ENCODE data around the gene LANCL1. TPM values are rescaled to one million over a fixed set of nuclear protein-coding genes. Genes with fewer than 3 reads are reported as not detected.

The LANCL1 gene
- total RNA-seq, 4 donors from 2014 or later, result 13.2 to 22.6 (median 18.7) TPM

DNA sequence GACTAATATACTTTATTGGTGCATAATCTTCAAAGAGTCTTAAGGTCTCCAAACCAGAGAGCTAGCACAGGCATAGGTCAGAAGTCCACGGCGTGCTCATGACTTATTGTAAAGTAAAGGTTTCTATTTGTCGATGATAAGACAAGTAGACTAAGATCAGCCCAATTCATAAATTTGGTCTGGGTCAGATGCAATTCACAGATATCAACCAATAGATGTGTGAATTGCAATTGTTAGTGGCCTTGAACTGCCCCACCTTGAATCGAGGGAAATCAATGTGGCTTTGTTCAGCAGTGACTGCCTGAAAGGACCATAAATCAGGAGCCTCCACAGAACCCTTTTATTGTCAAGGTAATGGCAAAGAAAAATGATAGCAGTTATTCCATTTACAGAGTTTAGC, 40.7 kb upstream of the LANCL1 start:
- H3K9me3 ChIP-seq, result no peaks in the 10 kb centered on the region
- DNase-seq, result peak in 1 of 3 donors; percentile 83
- TF ChIP-seq, protein P1, sequence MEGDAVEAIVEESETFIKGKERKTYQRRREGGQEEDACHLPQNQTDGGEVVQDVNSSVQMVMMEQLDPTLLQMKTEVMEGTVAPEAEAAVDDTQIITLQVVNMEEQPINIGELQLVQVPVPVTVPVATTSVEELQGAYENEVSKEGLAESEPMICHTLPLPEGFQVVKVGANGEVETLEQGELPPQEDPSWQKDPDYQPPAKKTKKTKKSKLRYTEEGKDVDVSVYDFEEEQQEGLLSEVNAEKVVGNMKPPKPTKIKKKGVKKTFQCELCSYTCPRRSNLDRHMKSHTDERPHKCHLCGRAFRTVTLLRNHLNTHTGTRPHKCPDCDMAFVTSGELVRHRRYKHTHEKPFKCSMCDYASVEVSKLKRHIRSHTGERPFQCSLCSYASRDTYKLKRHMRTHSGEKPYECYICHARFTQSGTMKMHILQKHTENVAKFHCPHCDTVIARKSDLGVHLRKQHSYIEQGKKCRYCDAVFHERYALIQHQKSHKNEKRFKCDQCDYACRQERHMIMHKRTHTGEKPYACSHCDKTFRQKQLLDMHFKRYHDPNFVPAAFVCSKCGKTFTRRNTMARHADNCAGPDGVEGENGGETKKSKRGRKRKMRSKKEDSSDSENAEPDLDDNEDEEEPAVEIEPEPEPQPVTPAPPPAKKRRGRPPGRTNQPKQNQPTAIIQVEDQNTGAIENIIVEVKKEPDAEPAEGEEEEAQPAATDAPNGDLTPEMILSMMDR (IDR thresholded peaks at IDR 0.05), result no peak
- no peak for TF ChIP-seq POLR2A (IDR thresholded peaks at IDR 0.05)
- no peak overlapping the region for H3K4me3 ChIP-seq
- H3K36me3 ChIP-seq, result no peaks in the 10 kb centered on the region
- H3K27me3 ChIP-seq, result no peaks in the 10 kb centered on the region
- peaks cover 0 to 6% (median 0%) of the 10 kb centered on the region in 4 donors for H3K4me1 ChIP-seq
- H3K27ac ChIP-seq, result no peak overlapping the region

DNA sequence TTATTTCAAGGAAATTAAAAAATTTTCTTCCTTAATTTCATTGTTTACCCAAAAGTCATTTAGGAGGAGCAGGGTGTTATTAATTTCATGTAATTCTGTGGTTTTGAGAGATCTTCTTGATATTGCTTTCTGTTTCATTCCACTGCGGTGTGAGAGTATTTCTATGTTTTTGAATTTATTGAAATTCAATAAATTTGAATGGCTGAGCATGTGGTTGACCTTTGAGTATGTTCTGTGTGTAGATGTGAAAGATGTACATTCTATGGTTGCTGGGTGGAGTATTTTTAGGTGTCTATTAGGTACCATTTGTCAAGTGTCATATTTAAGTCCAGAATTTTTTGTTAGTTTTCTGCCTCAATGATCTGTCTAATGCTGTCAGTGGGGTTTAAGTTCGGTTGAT, 39.4 kb upstream of the LANCL1 start:
- H3K4me3 ChIP-seq, result no peak overlapping the region
- no peaks in the 10 kb centered on the region for H3K27me3 ChIP-seq
- no peak for DNase-seq
- H3K9me3 ChIP-seq, result no peaks in the 10 kb centered on the region
- no peaks in the 10 kb centered on the region for H3K36me3 ChIP-seq
- peaks cover 0 to 6% (median 0%) of the 10 kb centered on the region in 4 donors for H3K4me1 ChIP-seq
- no peak overlapping the region for H3K27ac ChIP-seq
- no peak for TF ChIP-seq POLR2A (IDR thresholded peaks at IDR 0.05)
- TF ChIP-seq, protein P1 (IDR thresholded peaks at IDR 0.05), result no peak

DNA sequence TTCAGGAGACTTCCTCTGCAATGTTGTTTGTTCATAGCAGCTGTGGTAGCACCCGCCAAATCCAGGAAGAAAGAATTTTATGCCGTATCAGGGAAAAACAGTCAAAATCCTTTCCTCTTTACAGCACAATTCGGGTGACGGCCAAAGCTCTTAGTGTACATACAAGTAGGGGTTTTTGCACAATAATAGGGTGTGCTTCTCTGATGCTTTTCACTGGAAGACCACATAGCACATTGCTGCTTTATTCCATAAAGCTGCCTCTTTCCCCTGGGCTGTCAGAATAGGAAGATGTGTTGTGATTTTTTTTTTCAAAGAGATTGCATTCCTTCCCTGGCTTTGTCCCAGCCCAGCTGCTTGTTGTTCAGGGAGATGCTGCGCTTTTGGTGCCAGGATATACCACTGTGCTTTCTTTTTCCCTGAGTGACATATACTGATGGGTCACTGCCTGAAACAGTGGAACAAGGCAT, 27.2 kb upstream of the LANCL1 start:
- H3K36me3 ChIP-seq, result no peaks in the 10 kb centered on the region
- no peak for TF ChIP-seq POLR2A (IDR thresholded peaks at IDR 0.05)
- TF ChIP-seq, protein P1 (IDR thresholded peaks at IDR 0.05), result no peak
- H3K4me1 ChIP-seq, result no peaks in the 10 kb centered on the region
- peak overlapping the region in 2 of 4 donors; percentile 38 for H3K4me3 ChIP-seq
- H3K27ac ChIP-seq, result no peak overlapping the region
- no peaks in the 10 kb centered on the region for H3K9me3 ChIP-seq
- DNase-seq, result no peak
- H3K27me3 ChIP-seq, result no peaks in the 10 kb centered on the region

DNA sequence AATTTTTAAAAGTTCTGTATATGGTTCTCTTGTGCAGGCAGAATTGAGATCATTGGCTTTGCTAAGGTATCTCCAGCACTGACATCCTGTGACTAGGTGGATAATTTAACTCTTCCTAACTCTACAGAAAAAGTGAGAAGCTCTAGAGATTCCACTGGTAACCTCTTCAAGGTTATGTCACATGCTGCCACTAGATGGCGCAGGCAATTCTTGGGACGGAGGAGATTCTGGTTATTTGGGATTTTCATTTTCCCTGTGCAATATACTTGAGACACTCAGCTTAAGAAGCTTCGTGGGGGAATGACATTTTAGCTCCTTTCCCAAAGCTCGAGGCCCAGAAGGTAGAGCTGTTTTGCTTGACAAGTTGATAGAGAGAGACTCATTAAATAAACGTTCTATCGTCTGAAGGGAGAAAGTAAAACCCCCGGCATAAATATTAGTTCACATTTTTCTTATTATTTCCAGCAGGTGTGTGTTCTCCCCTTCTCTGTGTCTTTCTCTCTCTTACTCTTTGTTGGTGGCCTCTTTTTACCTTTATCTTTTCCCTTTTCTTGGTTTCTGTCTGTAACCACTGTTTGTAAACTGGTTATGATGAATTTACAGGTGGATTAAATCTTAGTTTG, 26.6 kb upstream of the LANCL1 start:
- Histone ChIP-seq H3K4me3 (peak overlapping the region in 2 of 4 donors; percentile 38), H3K27ac (no peak overlapping the region), H3K9me3 (no peaks in the 10 kb centered on the region), H3K27me3 (no peaks in the 10 kb centered on the region), H3K36me3 (no peaks in the 10 kb centered on the region), H3K4me1 (no peaks in the 10 kb centered on the region)
- TF ChIP-seq, protein P1 (IDR thresholded peaks at IDR 0.05), result peak; percentile 30 to 85 (median 80)
- no peak for TF ChIP-seq POLR2A (IDR thresholded peaks at IDR 0.05)
- peak in 2 of 3 donors; percentile 19 to 77 for DNase-seq

DNA sequence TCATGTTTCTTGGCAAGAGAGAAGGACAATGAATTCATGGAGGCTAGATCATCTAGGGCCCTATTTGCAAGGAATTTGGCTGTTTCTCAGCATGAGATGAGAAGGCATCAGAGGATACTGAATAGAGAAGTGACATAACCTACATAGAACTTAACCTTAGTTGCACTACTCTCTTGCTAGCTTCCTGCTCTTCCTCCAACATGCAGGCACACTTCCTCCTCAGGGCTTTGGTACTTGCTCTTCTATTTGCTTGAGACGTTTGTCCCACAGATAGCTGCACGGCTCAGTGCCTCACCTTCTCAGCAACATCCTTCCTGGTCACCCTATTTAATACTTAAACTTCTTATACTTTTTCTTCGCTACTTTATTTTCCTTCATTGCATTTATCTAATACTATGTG, 20.0 kb upstream of the LANCL1 start:
- Histone ChIP-seq H3K9me3 (no peaks in the 10 kb centered on the region), H3K27ac (no peak overlapping the region), H3K36me3 (no peaks in the 10 kb centered on the region), H3K4me1 (no peaks in the 10 kb centered on the region), H3K4me3 (no peak overlapping the region), H3K27me3 (no peaks in the 10 kb centered on the region)
- no peak for DNase-seq
- no peak for TF ChIP-seq POLR2A (IDR thresholded peaks at IDR 0.05)
- TF ChIP-seq, protein P1 (IDR thresholded peaks at IDR 0.05), result no peak

All from Peyer's patch (tissue), 4 donors.